ENCODE results near the gene SLC28A3. TPM values are rescaled to one million over a fixed set of nuclear protein-coding genes. Genes with fewer than 3 reads are reported as not detected.
"Not testable (repeated sequence)": the region's sequence is repeated elsewhere in the genome, so short reads cannot be mapped to it uniquely, and the experiment has no call there.

Gene SLC28A3
- total RNA-seq (2021) (0.05 TPM in 2 of 3 replicates, not detected in the other), Bru-seq, nascent RNA (percentile 8 among the genes with signal in this experiment)
- long read RNA-seq, experiment 1: 0 reads
- long read RNA-seq, experiment 2: 0 reads
- long read RNA-seq, experiment 3: 0 reads

GRCh38 chr9:84340535-84340934 lies at the start of gene SLC28A3:
SLC28A3 (minus strand) TSS chr9:84340758; CDS start chr9:84340633, 125 bp downstream.
- H3K9me3 Mint-ChIP-seq: no peaks in the 10 kb centered on the region
- H3K27ac Mint-ChIP-seq: 0 out of 2 replicates have a peak within 1 kb of the TSS, but pooled peaks have one; percentile 57
- no peaks in the 10 kb centered on the region for H3K36me3 Mint-ChIP-seq
- DNase-seq (ENCODE audit: low spot score): no peak
- H3K4me1 Mint-ChIP-seq: peaks cover 21% of the 10 kb centered on the region
- TF ChIP-seq E2F5 (CRISPR knock-in tag; IDR thresholded peaks at IDR 0.05) (no peak), FOXJ3 (CRISPR knock-in tag; IDR thresholded peaks at IDR 0.05; ENCODE audit: borderline replicate concordance) (no peak), NR1H2 (CRISPR knock-in tag; IDR thresholded peaks at IDR 0.05) (no peak), ZNF396 (CRISPR knock-in tag; IDR thresholded peaks at IDR 0.05; ENCODE audit: borderline replicate concordance) (no peak), PREB (CRISPR knock-in tag; IDR thresholded peaks at IDR 0.05; ENCODE audit: borderline replicate concordance) (no peak), CREB1 (CRISPR knock-in tag; IDR thresholded peaks at IDR 0.05) (no peak), ZNF121 (CRISPR knock-in tag; IDR thresholded peaks at IDR 0.05) (no peak), ZBTB43 (CRISPR knock-in tag; IDR thresholded peaks at IDR 0.05) (no peak), ESRRA (CRISPR knock-in tag; IDR thresholded peaks at IDR 0.05; ENCODE audit: borderline replicate concordance) (no peak), ZNF423 (CRISPR knock-in tag; IDR thresholded peaks at IDR 0.05) (no peak), SOX15 (CRISPR knock-in tag; IDR thresholded peaks at IDR 0.05) (no peak), NFATC4 (CRISPR knock-in tag; IDR thresholded peaks at IDR 0.05) (no peak), E2F1 (CRISPR knock-in tag; IDR thresholded peaks at IDR 0.05) (no peak), GTF2I (CRISPR knock-in tag; conservative IDR thresholded peaks at IDR 0.05) (no peak), HMGXB4 (CRISPR knock-in tag; IDR thresholded peaks at IDR 0.05) (no peak), MXD4 (CRISPR knock-in tag; IDR thresholded peaks at IDR 0.05; ENCODE audit: borderline replicate concordance) (no peak), ZNF671 (CRISPR knock-in tag; IDR thresholded peaks at IDR 0.05) (no peak), AR (CRISPR knock-in tag; IDR thresholded peaks at IDR 0.05) (no peak), ZNF317 (CRISPR knock-in tag; IDR thresholded peaks at IDR 0.05; ENCODE audit: borderline replicate concordance, low read depth) (no peak), ZNF425 (CRISPR knock-in tag; conservative IDR thresholded peaks at IDR 0.05) (no peak)
- H3K27me3 Mint-ChIP-seq (ENCODE audit: low read depth): no peaks in the 10 kb centered on the region
- ATAC-seq: peak; percentile 70
- ChIA-PET POLR2A (no interaction called here), CTCF (interaction anchor here (0.7 kb wide), 1 partner anchor 45 kb away, joined by 3 read pairs; no protein-coding TSS in a partner anchor)
- H3K4me3 Mint-ChIP-seq: no peak within 1 kb of the TSS

GRCh38 chr9:84390254-84390653 lies 49.7 kb upstream of the SLC28A3 start:
- H3K27me3 Mint-ChIP-seq (ENCODE audit: low read depth); ATAC-seq; H3K9me3 Mint-ChIP-seq; H3K4me1 Mint-ChIP-seq; CTCF ChIA-PET; H3K36me3 Mint-ChIP-seq; H3K4me3 Mint-ChIP-seq; DNase-seq (ENCODE audit: low spot score); POLR2A ChIA-PET; H3K27ac Mint-ChIP-seq: not testable (repeated sequence)

Measured in WTC11 (cell line).